Adipocyte (in vitro differentiated cells): Measurements from ENCODE around the gene AXDND1.
"Not testable (repeated sequence)": the region's sequence is repeated elsewhere in the genome, so short reads cannot be mapped to it uniquely, and the experiment has no call there.

ENCODE experiments used
- DNase-seq: peaks from one replicate; pipeline ENCODE4 v3.0.0-alpha.2; 2015; ENCODE audit warnings: low read depth
- H3K27me3 ChIP-seq: replicated peaks from 2 replicates; pipeline ENCODE4 v1.7.0; 2013; ENCODE audit warnings: mild to moderate bottlenecking, low read length, moderate library complexity; ENCODE audit not compliant: control insufficient read depth, insufficient read depth
- H3K36me3 ChIP-seq: 2 replicates; pipeline ENCODE4 v1.7.0; 2013; ENCODE audit warnings: low read length, mild to moderate bottlenecking, moderate library complexity; ENCODE audit not compliant: control insufficient read depth, insufficient read depth, severe bottlenecking
- H3K4me1 ChIP-seq: 2 replicates; pipeline ENCODE4 v1.7.0; 2013; ENCODE audit warnings: mild to moderate bottlenecking, low read length, moderate library complexity; ENCODE audit not compliant: control insufficient read depth, insufficient read depth
- H3K4me3 ChIP-seq: 2 replicates; pipeline ENCODE4 v1.7.0; 2013; ENCODE audit warnings: mild to moderate bottlenecking, low read length, moderate library complexity
- H3K9ac ChIP-seq: 2 replicates; pipeline ENCODE4 v1.7.0; 2013; ENCODE audit warnings: mild to moderate bottlenecking, low read length, moderate library complexity
- H3K9me3 ChIP-seq: 2 replicates; pipeline ENCODE4 v1.7.0; 2013; ENCODE audit warnings: mild to moderate bottlenecking, low read length, moderate library complexity; ENCODE audit not compliant: control insufficient read depth

The AXDND1 gene

DNA sequence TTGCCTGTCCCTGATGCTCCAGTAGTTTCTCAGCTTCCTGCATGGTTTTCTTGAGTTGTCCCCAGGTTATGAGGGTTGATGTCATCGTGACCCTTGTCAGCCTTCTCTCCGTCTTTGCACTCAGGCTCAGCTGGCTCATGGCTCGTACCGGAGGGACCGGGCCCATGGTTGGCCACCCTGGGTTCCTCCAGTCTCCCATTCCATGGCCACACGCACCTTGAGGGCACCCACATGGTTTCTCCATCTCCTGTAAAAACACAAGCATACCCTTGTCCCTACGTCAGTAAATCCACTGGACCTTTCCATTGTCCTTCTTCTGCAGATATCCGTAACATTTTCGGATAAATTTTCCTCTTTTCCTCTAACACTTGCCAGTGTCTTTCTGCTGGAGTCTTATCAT lies 73.9 kb downstream of the AXDND1 start:
- not testable (repeated sequence) for H3K4me3 ChIP-seq, H3K4me1 ChIP-seq, DNase-seq, H3K36me3 ChIP-seq, H3K27me3 ChIP-seq, H3K9me3 ChIP-seq, H3K9ac ChIP-seq

GRCh38 chr1:179440301-179440700 lies 74.5 kb downstream of the AXDND1 start:
- not testable (repeated sequence) for H3K4me3 ChIP-seq, H3K9ac ChIP-seq, H3K36me3 ChIP-seq, H3K9me3 ChIP-seq, H3K27me3 ChIP-seq, DNase-seq, H3K4me1 ChIP-seq

- Histone ChIP-seq H3K9ac (no peak overlapping the region), H3K9me3 (no peaks in the 10 kb centered on the region), H3K4me1 (no peaks in the 10 kb centered on the region), H3K27me3 (no peaks in the 10 kb centered on the region), H3K36me3 (no peaks in the 10 kb centered on the region), H3K4me3 (no peak overlapping the region)
- DNase-seq: no peak
These were observed 75.2 kb downstream of the AXDND1 start for GRCh38 chr1:179440971-179441370.

DNA sequence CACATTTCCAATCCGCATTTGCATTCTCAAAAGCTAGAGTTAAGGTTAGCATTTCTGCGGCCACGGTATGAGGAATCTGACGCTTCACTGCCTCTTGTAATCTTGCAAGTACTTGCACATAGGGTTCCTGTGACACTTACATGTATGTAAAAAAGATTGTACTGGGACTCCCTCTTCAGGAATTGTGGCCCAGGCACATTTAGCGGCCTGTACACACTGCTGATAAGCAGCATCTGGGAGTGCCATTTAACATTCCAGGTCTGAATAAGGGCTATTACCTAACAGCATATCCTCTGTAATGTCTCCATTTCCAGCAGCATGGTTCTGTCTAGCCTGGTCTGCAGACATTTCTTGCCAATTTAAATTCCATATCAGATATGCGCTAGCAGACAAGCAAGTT lies 75.7 kb downstream of the AXDND1 start:
- H3K9ac ChIP-seq: no peak overlapping the region
- DNase-seq: no peak
- no peaks in the 10 kb centered on the region for H3K36me3 ChIP-seq
- H3K27me3 ChIP-seq: no peaks in the 10 kb centered on the region
- no peaks in the 10 kb centered on the region for H3K4me1 ChIP-seq
- H3K9me3 ChIP-seq: no peaks in the 10 kb centered on the region
- no peak overlapping the region for H3K4me3 ChIP-seq

- H3K4me1 ChIP-seq, H3K9me3 ChIP-seq, H3K27me3 ChIP-seq, DNase-seq, H3K36me3 ChIP-seq, H3K9ac ChIP-seq, H3K4me3 ChIP-seq: not testable (repeated sequence)
These were observed 77.1 kb downstream of the AXDND1 start for GRCh38 chr1:179442846-179443245.

DNA sequence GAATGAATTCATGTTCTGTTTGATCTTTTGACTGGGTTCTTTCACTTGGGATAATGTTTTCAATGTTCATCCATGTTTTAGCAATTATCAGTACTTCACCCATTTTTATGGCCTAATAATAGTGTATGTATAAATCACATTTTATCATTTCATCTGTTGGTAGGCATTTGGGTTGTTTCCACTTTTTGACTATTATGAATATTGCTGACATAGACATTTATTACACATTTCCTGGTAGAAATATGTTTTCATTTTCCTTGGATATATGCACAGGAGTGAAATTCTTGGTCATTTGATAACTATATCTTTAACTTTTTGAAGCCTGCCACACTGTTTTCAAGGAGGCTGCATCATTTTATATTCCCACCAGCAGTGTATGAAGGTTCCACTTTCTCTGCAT lies 79.8 kb downstream of the AXDND1 start:
- no peaks in the 10 kb centered on the region for H3K9me3 ChIP-seq
- no peak overlapping the region for H3K9ac ChIP-seq
- no peaks in the 10 kb centered on the region for H3K27me3 ChIP-seq
- no peaks in the 10 kb centered on the region for H3K36me3 ChIP-seq
- no peak overlapping the region for H3K4me3 ChIP-seq
- no peaks in the 10 kb centered on the region for H3K4me1 ChIP-seq
- DNase-seq: no peak

- Histone ChIP-seq H3K4me1 (no peaks in the 10 kb centered on the region), H3K9me3 (no peaks in the 10 kb centered on the region), H3K9ac (no peak overlapping the region), H3K4me3 (no peak overlapping the region), H3K36me3 (no peaks in the 10 kb centered on the region), H3K27me3 (no peaks in the 10 kb centered on the region)
- DNase-seq: peak; percentile 1
These were observed 81.7 kb downstream of the AXDND1 start for GRCh38 chr1:179447489-179447888.

- no peak overlapping the region for H3K4me3 ChIP-seq
- no peaks in the 10 kb centered on the region for H3K27me3 ChIP-seq
- H3K4me1 ChIP-seq: no peaks in the 10 kb centered on the region
- no peak overlapping the region for H3K9ac ChIP-seq
- H3K9me3 ChIP-seq: no peaks in the 10 kb centered on the region
- H3K36me3 ChIP-seq: no peaks in the 10 kb centered on the region
- no peak for DNase-seq
These were observed 82.8 kb downstream of the AXDND1 start for GRCh38 chr1:179448437-179449149.

DNA sequence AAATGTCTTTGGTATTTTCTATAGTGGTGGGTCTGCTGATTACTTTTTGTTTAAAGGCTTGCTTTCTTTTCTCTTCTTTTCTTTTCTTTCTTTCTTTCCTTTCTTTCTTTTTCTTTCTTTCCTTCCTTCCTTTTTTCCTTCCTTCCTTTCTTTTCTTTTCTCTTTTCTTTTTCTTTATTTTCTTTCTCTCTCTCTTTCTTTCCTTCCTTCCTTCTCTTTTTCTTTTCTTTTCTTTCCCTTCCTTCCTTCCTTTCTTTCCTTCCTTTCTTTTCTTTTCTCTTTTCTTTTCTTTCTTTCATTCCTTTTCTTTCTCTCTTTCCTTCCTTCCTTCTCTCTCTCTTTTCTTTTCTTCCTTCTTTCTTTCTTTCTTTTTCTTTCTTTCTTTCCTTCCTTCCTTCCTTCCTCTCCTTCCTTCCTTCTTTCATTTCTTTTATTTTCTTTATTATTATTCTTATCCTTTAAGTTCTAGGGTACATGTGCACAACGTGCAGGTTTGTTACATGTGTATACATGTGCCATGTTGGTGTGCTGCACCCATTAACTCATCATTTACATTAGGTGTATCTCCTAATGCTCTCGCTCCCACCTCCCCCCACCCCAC lies 93.9 kb downstream of the AXDND1 start:
- not testable (repeated sequence) for H3K9me3 ChIP-seq, H3K4me3 ChIP-seq, DNase-seq, H3K36me3 ChIP-seq, H3K27me3 ChIP-seq, H3K4me1 ChIP-seq, H3K9ac ChIP-seq

GRCh38 chr1:179465661-179466060 lies 99.9 kb downstream of the AXDND1 start:
- H3K9me3 ChIP-seq, H3K4me3 ChIP-seq, H3K4me1 ChIP-seq, H3K27me3 ChIP-seq, H3K9ac ChIP-seq, H3K36me3 ChIP-seq, DNase-seq: not testable (repeated sequence)

GRCh38 chr1:179474713-179475112 lies 108.9 kb downstream of the AXDND1 start:
- Histone ChIP-seq H3K9ac (no peak overlapping the region), H3K4me1 (no peaks in the 10 kb centered on the region), H3K9me3 (peaks cover 29% of the 10 kb centered on the region), H3K36me3 (no peaks in the 10 kb centered on the region), H3K4me3 (no peak overlapping the region), H3K27me3 (no peaks in the 10 kb centered on the region)
- no peak for DNase-seq

- peaks cover 26% of the 10 kb centered on the region for H3K9me3 ChIP-seq
- H3K27me3 ChIP-seq: no peaks in the 10 kb centered on the region
- H3K9ac ChIP-seq: no peak overlapping the region
- no peaks in the 10 kb centered on the region for H3K4me1 ChIP-seq
- no peak for DNase-seq
- H3K4me3 ChIP-seq: no peak overlapping the region
- H3K36me3 ChIP-seq: no peaks in the 10 kb centered on the region
These were observed 110.7 kb downstream of the AXDND1 start for GRCh38 chr1:179476484-179476883.
